ENCODE measurements around the gene TRPM5. TPM values are rescaled to one million over a fixed set of nuclear protein-coding genes. Genes with fewer than 3 reads are reported as not detected.

TRPM5 gene
- total RNA-seq, 2 experiments from 2014 or later, result not detected

DNA sequence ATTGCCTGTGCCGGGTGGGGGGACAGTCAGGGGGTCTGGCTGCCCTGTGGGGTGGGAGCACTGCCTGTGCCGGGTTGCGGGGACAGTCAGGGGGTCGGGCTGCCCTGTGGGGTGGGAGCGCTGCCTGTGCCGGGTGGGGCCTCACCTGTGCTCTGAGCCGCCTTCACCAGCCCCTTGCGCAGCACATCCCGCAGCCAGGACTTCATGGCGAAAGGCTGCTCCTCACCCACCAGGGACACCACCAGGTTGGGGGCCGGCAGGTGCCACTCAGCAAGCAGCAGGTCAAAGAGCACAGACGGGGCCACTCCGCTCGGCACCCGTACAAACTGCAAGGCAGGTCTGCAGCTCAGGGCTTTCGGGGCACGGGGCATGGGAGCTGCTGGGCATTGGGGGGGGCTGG is 22.3 kb downstream of the TRPM5 start:
- intact Hi-C loops (cut with micrococcal nuclease; ENCODE audit: unreplicated experiment), result no loop called here
- Histone ChIP-seq H3K4me1 (ENCODE audit: insufficient read depth, low read length, poor library complexity, severe bottlenecking) (no peaks in the 10 kb centered on the region), H3K9me2 (ENCODE audit: insufficient read depth, low read length) (no peaks in the 10 kb centered on the region), H3K36me3 (ENCODE audit: insufficient read depth, low read length) (no peaks in the 10 kb centered on the region), H3K4me3 (ENCODE audit: low read depth, low read length, poor library complexity, severe bottlenecking) (no peak overlapping the region), H3K4me2 (ENCODE audit: low read length) (no peak overlapping the region), H3K27ac (ENCODE audit: low read depth, low read length, poor library complexity, severe bottlenecking) (no peak overlapping the region), H3K9me3 (ENCODE audit: low read length) (no peaks in the 10 kb centered on the region), H2AFZ (ENCODE audit: low read length) (no peak overlapping the region), H3K79me2 (ENCODE audit: insufficient read depth, low read depth, low read length) (no peaks in the 10 kb centered on the region), H4K20me1 (ENCODE audit: insufficient read depth, low read length) (no peaks in the 10 kb centered on the region)
- DNase-seq (ENCODE audit: low spot score), result no peak
- TF ChIP-seq EZH2phosphoT487 (IDR thresholded peaks at IDR 0.05; ENCODE audit: borderline replicate concordance, low read depth, low read length), result no peak
- TF ChIP-seq, protein P1, sequence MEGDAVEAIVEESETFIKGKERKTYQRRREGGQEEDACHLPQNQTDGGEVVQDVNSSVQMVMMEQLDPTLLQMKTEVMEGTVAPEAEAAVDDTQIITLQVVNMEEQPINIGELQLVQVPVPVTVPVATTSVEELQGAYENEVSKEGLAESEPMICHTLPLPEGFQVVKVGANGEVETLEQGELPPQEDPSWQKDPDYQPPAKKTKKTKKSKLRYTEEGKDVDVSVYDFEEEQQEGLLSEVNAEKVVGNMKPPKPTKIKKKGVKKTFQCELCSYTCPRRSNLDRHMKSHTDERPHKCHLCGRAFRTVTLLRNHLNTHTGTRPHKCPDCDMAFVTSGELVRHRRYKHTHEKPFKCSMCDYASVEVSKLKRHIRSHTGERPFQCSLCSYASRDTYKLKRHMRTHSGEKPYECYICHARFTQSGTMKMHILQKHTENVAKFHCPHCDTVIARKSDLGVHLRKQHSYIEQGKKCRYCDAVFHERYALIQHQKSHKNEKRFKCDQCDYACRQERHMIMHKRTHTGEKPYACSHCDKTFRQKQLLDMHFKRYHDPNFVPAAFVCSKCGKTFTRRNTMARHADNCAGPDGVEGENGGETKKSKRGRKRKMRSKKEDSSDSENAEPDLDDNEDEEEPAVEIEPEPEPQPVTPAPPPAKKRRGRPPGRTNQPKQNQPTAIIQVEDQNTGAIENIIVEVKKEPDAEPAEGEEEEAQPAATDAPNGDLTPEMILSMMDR (conservative IDR thresholded peaks at IDR 0.05; ENCODE audit: low read length), result no peak
- BruUV-seq (replicated peaks), result no TSS peak
- ChIA-PET CTCF (ENCODE audit: unreplicated experiment) (interaction anchor here (0.6 kb wide), 1 partner anchor 847 kb away, joined by 4 read pairs; no protein-coding TSS in a partner anchor), POLR2A (no interaction called here)

DNA sequence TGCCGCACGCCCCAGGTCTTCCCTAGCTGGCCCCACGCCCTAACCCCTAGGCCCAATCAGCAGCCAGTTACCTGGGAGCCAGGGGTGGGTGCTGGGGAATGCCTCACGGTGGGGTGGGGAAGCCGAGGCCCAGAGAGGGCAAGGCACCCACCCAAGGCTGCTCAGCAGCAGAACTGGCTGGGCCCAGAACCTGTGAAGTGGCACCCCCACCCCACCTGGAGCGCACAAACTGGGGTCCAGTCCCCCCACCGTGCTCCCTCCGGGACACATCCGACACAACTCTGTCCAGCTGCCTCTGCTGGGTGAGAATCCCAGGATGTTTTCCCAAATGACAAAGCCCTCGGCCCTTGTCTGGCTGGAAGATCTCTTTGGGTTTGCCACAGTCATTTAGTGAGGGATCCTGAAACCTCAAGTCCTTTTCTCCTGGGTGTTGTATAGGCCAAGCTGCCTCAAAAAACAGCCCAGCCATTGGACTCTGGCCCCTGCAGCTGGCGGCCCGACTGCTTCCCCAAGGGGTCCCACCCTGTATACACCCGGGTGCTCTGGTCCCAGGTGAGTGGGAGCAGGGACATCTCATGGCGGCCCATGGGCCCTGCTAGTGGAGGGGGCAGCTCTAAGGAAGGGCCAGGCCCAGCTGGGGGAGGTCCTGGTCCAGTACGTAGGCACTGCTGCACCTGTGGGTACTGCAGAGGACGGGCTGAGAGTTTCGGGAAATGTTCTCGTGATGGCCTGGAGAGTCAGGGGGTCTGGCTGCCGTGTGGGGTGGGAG is 22.9 kb downstream of the TRPM5 start:
- POLR2A ChIA-PET, result no interaction called here
- Histone ChIP-seq H2AFZ (ENCODE audit: low read length) (no peak overlapping the region), H3K4me1 (ENCODE audit: insufficient read depth, low read length, poor library complexity, severe bottlenecking) (no peaks in the 10 kb centered on the region), H4K20me1 (ENCODE audit: insufficient read depth, low read length) (no peaks in the 10 kb centered on the region), H3K9me3 (ENCODE audit: low read length) (no peaks in the 10 kb centered on the region), H3K4me2 (ENCODE audit: low read length) (no peak overlapping the region), H3K9me2 (ENCODE audit: insufficient read depth, low read length) (no peaks in the 10 kb centered on the region), H3K79me2 (ENCODE audit: insufficient read depth, low read depth, low read length) (no peaks in the 10 kb centered on the region), H3K36me3 (ENCODE audit: insufficient read depth, low read length) (no peaks in the 10 kb centered on the region), H3K4me3 (ENCODE audit: low read depth, low read length, poor library complexity, severe bottlenecking) (no peak overlapping the region), H3K27ac (ENCODE audit: low read depth, low read length, poor library complexity, severe bottlenecking) (no peak overlapping the region)
- no peak for TF ChIP-seq EZH2phosphoT487 (IDR thresholded peaks at IDR 0.05; ENCODE audit: borderline replicate concordance, low read depth, low read length)
- TF ChIP-seq, protein P1 (conservative IDR thresholded peaks at IDR 0.05; ENCODE audit: low read length), result no peak
- no peak for DNase-seq (ENCODE audit: low spot score)
- CTCF ChIA-PET (ENCODE audit: unreplicated experiment), result interaction anchor here (0.6 to 4.7 kb wide), 5 partner anchors 59 to 846 kb away, joined by 3 to 44 read pairs (median 5); a partner anchor contains a TSS
- intact Hi-C loops (cut with micrococcal nuclease; ENCODE audit: unreplicated experiment), result no loop called here
- no TSS peak for BruUV-seq (replicated peaks)

Data from OCI-LY7 (cell line).